ENCODE measurements around the gene IMMP2L.
"Not testable (repeated sequence)": the region's sequence is repeated elsewhere in the genome, so short reads cannot be mapped to it uniquely, and the experiment has no call there.

The IMMP2L gene

GRCh38 chr7:111554086-111554485, 8.2 kb downstream of the IMMP2L start:
- no peak for DNase-seq

GRCh38 chr7:111541067-111541466, 21.2 kb downstream of the IMMP2L start:
- DNase-seq: no peak

- DNase-seq: no peak
These were observed 22.0 kb downstream of the IMMP2L start for GRCh38 chr7:111540199-111540815.

- DNase-seq: no peak
These were observed 25.2 kb downstream of the IMMP2L start for GRCh38 chr7:111537134-111537533.

- DNase-seq: no peak
These were observed 27.0 kb downstream of the IMMP2L start for GRCh38 chr7:111535142-111535870.

- DNase-seq: no peak
These were observed 29.7 kb downstream of the IMMP2L start for GRCh38 chr7:111532625-111533024.

- no peak for DNase-seq
These were observed 30.3 kb downstream of the IMMP2L start for GRCh38 chr7:111531993-111532392.

GRCh38 chr7:111530356-111530668, 32.0 kb downstream of the IMMP2L start:
- DNase-seq: no peak

- no peak for DNase-seq
These were observed 32.6 kb downstream of the IMMP2L start for GRCh38 chr7:111529507-111530355.

GRCh38 chr7:111528331-111528730, 34.0 kb downstream of the IMMP2L start:
- DNase-seq: no peak

- DNase-seq: no peak
These were observed 34.7 kb downstream of the IMMP2L start for GRCh38 chr7:111527545-111527944.

GRCh38 chr7:111525100-111525499, 37.2 kb downstream of the IMMP2L start:
- no peak for DNase-seq

- DNase-seq: no peak
These were observed 40.6 kb downstream of the IMMP2L start for GRCh38 chr7:111521660-111522059.

- DNase-seq: no peak
These were observed 44.0 kb downstream of the IMMP2L start for GRCh38 chr7:111518264-111518663.

- DNase-seq: no peak
These were observed 44.7 kb downstream of the IMMP2L start for GRCh38 chr7:111517549-111517951.

- DNase-seq: no peak
These were observed 45.7 kb downstream of the IMMP2L start for GRCh38 chr7:111516612-111517011.

GRCh38 chr7:111513566-111513965, 48.7 kb downstream of the IMMP2L start:
- no peak for DNase-seq

- DNase-seq: no peak
These were observed 50.4 kb downstream of the IMMP2L start for GRCh38 chr7:111511845-111512244.

- DNase-seq: no peak
These were observed 51.5 kb downstream of the IMMP2L start for GRCh38 chr7:111510584-111511378.

- DNase-seq: no peak
These were observed 52.2 kb downstream of the IMMP2L start for GRCh38 chr7:111510062-111510461.

- no peak for DNase-seq
These were observed 53.0 kb downstream of the IMMP2L start for GRCh38 chr7:111509288-111509687.

GRCh38 chr7:111508387-111508786, 53.9 kb downstream of the IMMP2L start:
- DNase-seq: no peak

GRCh38 chr7:111505422-111505821, 56.9 kb downstream of the IMMP2L start:
- DNase-seq: not testable (repeated sequence)

Measured in stimulated activated naive CD4-positive, alpha-beta T cell treated with Interleukin-2 at 50 U/mL for 16 hours (primary cell).